H1 (cell line): ENCODE data around the gene DNAH10. TPM values are rescaled to one million over a fixed set of nuclear protein-coding genes. Genes with fewer than 3 reads are reported as not detected.

Experiments used
- E2F6 ChIP-seq: IDR thresholded peaks from 2 replicates; pipeline ENCODE4 v1.6.1; 2012; ENCODE audit warnings: inconsistent platforms
- EP300 ChIP-seq, 2 experiments: IDR thresholded peaks; 1 replicate in 1 of 2; 2 replicates in 1 of 2; pipeline ENCODE4 v1.6.1; 2011 to 2012; ENCODE audit warnings: low read depth in 2 of 2, low read length in 2 of 2, mild to moderate bottlenecking in 2 of 2, borderline replicate concordance in 1 of 2, inconsistent platforms in 1 of 2, moderate library complexity in 1 of 2
- JUN ChIP-seq: IDR thresholded peaks from 2 replicates; pipeline ENCODE4 v1.6.1; 2011; ENCODE audit warnings: low read depth, mild to moderate bottlenecking, improper control_type of control experiment, low read length
- polyA plus RNA-seq, 7 experiments: library from polyadenylated mRNA; depleted of rRNA in 3 of 7; stranded (reverse) in 5 of 7; unstranded in 2 of 7; fragments of >200 nt in 5 of 7; fragments of 200-250 nt in 2 of 7; gene quantifications; 1 replicate in 5 of 7; 2 replicates in 1 of 7; 4 replicates in 1 of 7; pipeline versions ENCODE4 v1.2.1 to v1.2.3, GENCODE V29; 2011 to 2013; ENCODE audit warnings: missing spikeins in 2 of 7, mixed read lengths in 2 of 7
- total RNA-seq: library from RNA; stranded (reverse); fragmentation: NEBNext Ultra II Directional; extraction: Animal tissue kit (Norgen Biotek cat#: 25700); gene quantifications from 2 replicates; pipeline ENCODE4 v1.2.1, GENCODE V29; 2021

DNAH10 gene
- total and polyA plus RNA-seq, 2 of the 8 experiments (the other 6 are each of a cell fraction or from before 2014, with no cell fraction given): 0.02 to 0.24 TPM

GRCh38 chr12:123897221-123897620 is 135.1 kb downstream of the DNAH10 start (continued):
- no peak for TF ChIP-seq E2F6
- no peak for TF ChIP-seq EP300 (IDR thresholded peaks at IDR 0.05; ENCODE audit: borderline replicate concordance in 1 of 2, low read depth in 2 of 2, low read length in 2 of 2)
- TF ChIP-seq JUN: no peak
